ENCODE measurements around the gene KLHL24. TPM values are rescaled to one million over a fixed set of nuclear protein-coding genes. Genes with fewer than 3 reads are reported as not detected.

The KLHL24 gene
- polyA plus RNA-seq, 1 donor (not counting 4 experiments of a cell fraction or from before 2014, with no cell fraction given): 12.0 TPM

- H3K4me2 ChIP-seq (ENCODE audit: control insufficient read depth, extremely low read depth, insufficient read depth, low read depth, low read length): peak overlapping the region; percentile 93
- no peaks in the 10 kb centered on the region for H3K9me1 ChIP-seq (ENCODE audit: control insufficient read depth, extremely low read depth, insufficient read depth, low read length)
- H3K4me1 ChIP-seq (ENCODE audit: control insufficient read depth, extremely low read depth, insufficient read depth, low read length): peaks cover 7% of the 10 kb centered on the region
- H3K79me2 ChIP-seq (ENCODE audit: control insufficient read depth, insufficient read depth, low read length): no peaks in the 10 kb centered on the region
- dilution Hi-C loops (cut with MboI; ENCODE audit: extremely low pct_ligation_motif_present, low sequenced_read_pairs): no loop called here
- DNase-seq (ENCODE audit: low read depth, low spot score) (no peak), FAIRE-seq (no peak)
- no peaks in the 10 kb centered on the region for H3K27me3 ChIP-seq (ENCODE audit: control insufficient read depth, extremely low read depth, insufficient read depth, low read length)
- H3K36me3 ChIP-seq (ENCODE audit: control insufficient read depth in 2 of 2, extremely low read depth in 1 of 2, insufficient read depth in 2 of 2, low read length in 2 of 2): no peaks in the 10 kb centered on the region
- H4K20me1 ChIP-seq (ENCODE audit: control insufficient read depth, extremely low read depth, insufficient read depth, low read length): no peaks in the 10 kb centered on the region
- peak overlapping the region; percentile 80 for H3K27ac ChIP-seq (ENCODE audit: control insufficient read depth, insufficient read depth, low read length)
- no peaks in the 10 kb centered on the region for H3K9me3 ChIP-seq (ENCODE audit: control insufficient read depth, low read depth, low read length)
- TF ChIP-seq EZH2 (IDR thresholded peaks at IDR 0.05; ENCODE audit: low read length) (no peak), CTCF (optimal IDR thresholded peaks at IDR 0.05 in 1 of 3, IDR thresholded peaks at IDR 0.05 in 1 of 3, conservative IDR thresholded peaks at IDR 0.05 in 1 of 3; ENCODE audit: extremely low read depth in 1 of 3, insufficient read depth in 2 of 3, low read length in 3 of 3) (no peak)
- H3K4me3 ChIP-seq (ENCODE audit: control insufficient read depth in 2 of 3, extremely low read depth in 1 of 3, insufficient read depth in 2 of 3, low read depth in 1 of 3, low read length in 3 of 3): peak overlapping the region in 1 of 3 experiments; percentile 81
- H2AFZ ChIP-seq (ENCODE audit: control insufficient read depth, low read length): peak overlapping the region; percentile 94
- H3K9ac ChIP-seq (ENCODE audit: control insufficient read depth, extremely low read depth, insufficient read depth, low read length): peak overlapping the region; percentile 85
These were observed 716 bp upstream of the KLHL24 start for GRCh38 chr3:183634707-183635106.

DNA sequence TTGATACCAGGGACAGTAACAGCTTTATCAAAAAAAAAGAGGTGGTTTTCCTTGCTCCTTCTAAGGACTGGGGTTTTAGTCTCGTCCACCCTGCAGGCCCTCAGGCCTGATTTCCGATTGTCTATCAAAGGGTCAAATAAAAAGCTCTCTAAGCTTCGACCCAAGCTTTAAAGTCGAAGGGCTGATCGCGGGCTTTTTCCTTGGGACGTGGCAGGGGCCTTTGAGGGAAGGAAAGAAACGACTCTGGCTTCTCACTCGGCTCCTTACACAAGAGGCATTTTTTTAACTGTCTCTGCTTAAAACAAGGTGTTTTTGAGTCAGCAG lies 354 bp upstream of the KLHL24 start:
- H3K27ac ChIP-seq (ENCODE audit: control insufficient read depth, insufficient read depth, low read length): peak overlapping the region; percentile 80
- H3K9me3 ChIP-seq (ENCODE audit: control insufficient read depth, low read depth, low read length): no peaks in the 10 kb centered on the region
- H3K9me1 ChIP-seq (ENCODE audit: control insufficient read depth, extremely low read depth, insufficient read depth, low read length): no peaks in the 10 kb centered on the region
- H3K9ac ChIP-seq (ENCODE audit: control insufficient read depth, extremely low read depth, insufficient read depth, low read length): peak overlapping the region; percentile 85
- peaks cover 7% of the 10 kb centered on the region for H3K4me1 ChIP-seq (ENCODE audit: control insufficient read depth, extremely low read depth, insufficient read depth, low read length)
- FAIRE-seq (no peak), DNase-seq (ENCODE audit: low read depth, low spot score) (no peak)
- H2AFZ ChIP-seq (ENCODE audit: control insufficient read depth, low read length): peak overlapping the region; percentile 94
- H3K79me2 ChIP-seq (ENCODE audit: control insufficient read depth, insufficient read depth, low read length): no peaks in the 10 kb centered on the region
- H3K36me3 ChIP-seq (ENCODE audit: control insufficient read depth in 2 of 2, extremely low read depth in 1 of 2, insufficient read depth in 2 of 2, low read length in 2 of 2): no peaks in the 10 kb centered on the region
- H3K4me3 ChIP-seq (ENCODE audit: control insufficient read depth in 2 of 3, extremely low read depth in 1 of 3, insufficient read depth in 2 of 3, low read depth in 1 of 3, low read length in 3 of 3): peak overlapping the region; percentile 81 to 98 (median 91)
- no peaks in the 10 kb centered on the region for H4K20me1 ChIP-seq (ENCODE audit: control insufficient read depth, extremely low read depth, insufficient read depth, low read length)
- dilution Hi-C loops (cut with MboI; ENCODE audit: extremely low pct_ligation_motif_present, low sequenced_read_pairs): no loop called here
- no peak for TF ChIP-seq EZH2 (IDR thresholded peaks at IDR 0.05; ENCODE audit: low read length)
- no peak for TF ChIP-seq CTCF (optimal IDR thresholded peaks at IDR 0.05 in 1 of 3, IDR thresholded peaks at IDR 0.05 in 1 of 3, conservative IDR thresholded peaks at IDR 0.05 in 1 of 3; ENCODE audit: extremely low read depth in 1 of 3, insufficient read depth in 2 of 3, low read length in 3 of 3)
- H3K27me3 ChIP-seq (ENCODE audit: control insufficient read depth, extremely low read depth, insufficient read depth, low read length): no peaks in the 10 kb centered on the region
- H3K4me2 ChIP-seq (ENCODE audit: control insufficient read depth, extremely low read depth, insufficient read depth, low read depth, low read length): peak overlapping the region; percentile 93
